ENCODE results near the gene TMEM178B.
"Not testable (repeated sequence)": the region's sequence is repeated elsewhere in the genome, so short reads cannot be mapped to it uniquely, and the experiment has no call there.

TMEM178B gene

DNA sequence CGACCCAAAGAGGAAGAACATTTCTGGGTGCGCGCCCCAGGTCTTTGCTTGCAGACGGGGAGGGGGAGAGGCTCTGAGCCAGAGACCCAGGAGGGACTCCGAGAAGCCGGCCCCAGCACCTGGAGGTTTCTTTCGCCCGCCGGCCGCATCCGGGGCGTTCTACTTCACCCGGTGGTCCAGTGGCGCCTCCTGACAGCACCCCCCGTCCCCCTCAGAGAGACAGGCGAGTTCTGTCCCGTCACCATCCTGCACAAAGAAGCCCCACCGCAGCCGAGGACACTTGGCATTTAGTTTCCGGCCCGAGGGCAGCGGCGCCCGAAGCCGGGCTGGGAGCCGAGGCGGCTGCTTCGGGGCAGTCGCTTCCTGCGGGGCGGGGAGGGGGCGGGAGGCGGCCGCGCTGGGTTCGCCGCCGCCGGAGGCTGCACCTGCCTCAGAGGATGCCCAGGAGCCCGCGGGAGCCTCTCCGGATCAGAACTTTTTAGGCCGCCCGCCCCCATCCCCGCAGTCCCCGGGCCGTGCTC lies at the start of gene TMEM178B:
Gene TMEM178B (plus strand): TSS at position 424 of the 521 bp plus-strand sequence.
- in situ Hi-C loops (cut with HindIII; ENCODE audit: low sequenced_read_pairs) = loop anchor here (5.0 kb wide), 1 partner anchor 439 kb away; no protein-coding TSS in a partner anchor

DNA sequence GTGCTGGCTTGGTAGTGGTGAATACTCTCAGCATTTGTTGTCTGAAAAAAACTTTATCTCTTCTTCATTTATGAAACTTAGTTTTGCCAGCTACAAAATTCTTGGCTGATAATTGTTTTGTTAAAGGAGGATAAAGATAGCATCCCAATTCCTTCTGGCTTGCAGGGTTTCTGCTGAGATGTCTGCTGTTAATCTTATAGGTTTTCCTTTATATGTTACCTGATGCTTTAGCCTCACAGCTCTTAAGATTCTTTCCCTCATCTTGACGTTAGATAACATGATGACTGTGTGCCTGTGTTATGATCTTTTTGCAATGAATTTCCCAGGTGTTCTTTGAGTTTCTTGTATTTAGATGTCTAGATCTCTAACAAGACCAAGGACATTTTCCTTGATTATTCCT lies 49.2 kb upstream of the TMEM178B start:
- in situ Hi-C loops (cut with HindIII; ENCODE audit: low sequenced_read_pairs) = no loop called here

DNA sequence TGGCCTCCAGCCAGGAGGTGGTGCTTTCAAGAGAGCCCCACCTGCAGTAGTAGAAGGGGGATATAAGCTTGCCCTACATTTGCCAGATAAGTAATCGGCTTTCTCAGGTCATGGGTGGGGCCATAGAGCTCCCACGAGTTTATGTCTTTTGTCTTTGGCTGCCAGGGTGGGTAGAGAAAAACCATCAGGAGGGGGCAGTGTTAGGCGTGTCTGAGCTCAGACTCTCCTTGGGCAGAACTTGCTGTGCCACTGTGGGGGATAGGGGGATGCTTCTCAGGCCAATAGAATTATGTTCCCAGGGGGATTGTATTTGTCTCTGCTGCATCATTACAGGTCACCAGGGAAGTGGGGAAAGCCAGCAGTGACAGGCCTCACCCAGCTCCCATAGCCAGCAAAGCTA lies 46.8 kb upstream of the TMEM178B start:
- in situ Hi-C loops (cut with HindIII; ENCODE audit: low sequenced_read_pairs) = no loop called here

DNA sequence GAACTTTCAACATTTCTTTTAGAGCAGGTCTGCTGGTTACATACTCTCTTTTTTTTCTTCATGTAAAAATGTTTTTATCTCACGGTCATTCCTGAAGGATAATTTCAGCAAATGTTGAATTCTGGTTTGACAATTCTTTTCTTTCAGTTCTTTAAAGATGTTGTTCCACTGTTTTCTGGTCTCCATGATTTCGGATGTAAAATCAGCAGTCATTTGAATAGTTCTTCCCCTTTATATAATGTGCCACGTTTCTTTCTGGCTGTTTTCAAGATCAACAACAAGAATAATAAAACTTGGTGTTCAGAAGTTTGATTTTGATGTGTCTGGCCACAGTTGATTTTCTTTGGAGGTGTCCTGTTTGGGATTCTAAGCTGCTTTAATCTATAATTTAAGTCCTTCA lies 45.1 kb upstream of the TMEM178B start:
- in situ Hi-C loops (cut with HindIII; ENCODE audit: low sequenced_read_pairs) = no loop called here

DNA sequence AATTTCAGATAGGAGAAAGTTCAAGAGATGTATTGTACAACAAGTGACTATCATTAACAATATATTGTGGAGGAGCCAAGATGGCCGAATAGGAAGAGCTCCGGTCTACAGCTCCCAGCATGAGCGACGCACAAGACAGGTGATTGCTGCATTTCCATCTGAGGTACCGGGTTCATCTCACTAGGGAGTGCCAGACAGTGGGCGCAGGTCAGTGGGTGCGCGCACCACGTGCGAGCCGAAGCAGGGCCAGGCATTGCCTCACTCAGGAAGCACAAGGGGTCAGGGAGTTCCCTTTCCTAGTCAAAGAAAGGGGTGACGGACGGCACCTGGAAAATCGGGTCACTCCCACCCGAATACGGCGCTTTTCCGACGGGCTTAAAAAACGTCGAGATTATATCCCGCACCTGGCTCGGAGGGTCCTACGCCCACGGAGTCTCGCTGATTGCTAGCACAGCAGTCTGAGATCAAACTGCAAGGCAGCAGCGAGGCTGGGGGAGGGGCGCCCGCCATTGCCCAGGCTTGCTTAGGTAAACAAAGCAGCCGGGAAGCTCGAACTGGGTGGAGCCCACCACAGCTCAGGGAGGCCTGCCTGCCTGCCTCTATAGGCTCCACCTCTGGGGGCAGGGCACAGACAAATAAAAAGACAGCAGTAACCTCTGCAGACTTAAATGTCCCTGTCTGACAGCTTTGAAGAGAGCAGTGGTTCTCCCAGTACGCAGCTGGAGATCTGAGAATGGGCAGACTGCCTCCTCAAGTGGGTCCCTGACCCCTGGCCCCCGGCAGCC lies 41.1 kb upstream of the TMEM178B start:
- in situ Hi-C loops (cut with HindIII; ENCODE audit: low sequenced_read_pairs) = not testable (repeated sequence)

DNA sequence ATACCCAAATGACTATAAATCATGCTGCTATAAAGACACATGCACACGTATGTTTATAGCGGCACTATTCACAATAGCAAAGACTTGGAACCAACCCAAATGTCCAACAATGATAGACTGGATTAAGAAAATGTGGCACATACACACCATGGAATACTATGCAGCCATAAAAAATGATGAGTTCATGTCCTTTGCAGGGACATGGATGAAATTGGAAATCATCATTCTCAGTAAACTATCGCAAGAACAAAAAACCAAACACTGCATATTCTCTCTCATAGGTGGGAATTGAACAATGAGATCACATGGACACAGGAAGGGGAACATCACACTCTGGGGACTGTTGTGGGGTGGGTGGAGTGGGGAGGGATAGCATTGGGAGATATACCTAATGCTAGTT lies 35.8 kb upstream of the TMEM178B start:
- in situ Hi-C loops (cut with HindIII; ENCODE audit: low sequenced_read_pairs) = not testable (repeated sequence)

DNA sequence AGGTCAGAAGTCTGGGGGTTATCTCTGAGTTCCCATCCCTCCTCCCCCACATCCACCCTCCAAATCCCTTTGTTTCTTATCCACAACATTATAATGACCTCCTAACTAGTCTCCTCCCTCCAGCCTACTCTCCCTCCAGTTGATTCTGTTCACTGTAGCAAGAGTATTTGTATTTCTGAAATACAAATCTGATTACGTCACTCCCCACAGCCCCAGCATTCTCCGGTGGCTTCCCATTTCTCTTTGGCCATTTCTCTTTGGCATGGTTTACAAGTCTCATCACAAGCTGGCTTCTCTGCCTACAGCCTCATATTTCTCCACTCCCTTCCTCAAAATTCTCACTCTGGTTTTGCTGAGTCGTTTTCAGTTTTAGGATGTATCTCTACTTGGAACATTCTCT lies 34.5 kb upstream of the TMEM178B start:
- in situ Hi-C loops (cut with HindIII; ENCODE audit: low sequenced_read_pairs) = no loop called here

DNA sequence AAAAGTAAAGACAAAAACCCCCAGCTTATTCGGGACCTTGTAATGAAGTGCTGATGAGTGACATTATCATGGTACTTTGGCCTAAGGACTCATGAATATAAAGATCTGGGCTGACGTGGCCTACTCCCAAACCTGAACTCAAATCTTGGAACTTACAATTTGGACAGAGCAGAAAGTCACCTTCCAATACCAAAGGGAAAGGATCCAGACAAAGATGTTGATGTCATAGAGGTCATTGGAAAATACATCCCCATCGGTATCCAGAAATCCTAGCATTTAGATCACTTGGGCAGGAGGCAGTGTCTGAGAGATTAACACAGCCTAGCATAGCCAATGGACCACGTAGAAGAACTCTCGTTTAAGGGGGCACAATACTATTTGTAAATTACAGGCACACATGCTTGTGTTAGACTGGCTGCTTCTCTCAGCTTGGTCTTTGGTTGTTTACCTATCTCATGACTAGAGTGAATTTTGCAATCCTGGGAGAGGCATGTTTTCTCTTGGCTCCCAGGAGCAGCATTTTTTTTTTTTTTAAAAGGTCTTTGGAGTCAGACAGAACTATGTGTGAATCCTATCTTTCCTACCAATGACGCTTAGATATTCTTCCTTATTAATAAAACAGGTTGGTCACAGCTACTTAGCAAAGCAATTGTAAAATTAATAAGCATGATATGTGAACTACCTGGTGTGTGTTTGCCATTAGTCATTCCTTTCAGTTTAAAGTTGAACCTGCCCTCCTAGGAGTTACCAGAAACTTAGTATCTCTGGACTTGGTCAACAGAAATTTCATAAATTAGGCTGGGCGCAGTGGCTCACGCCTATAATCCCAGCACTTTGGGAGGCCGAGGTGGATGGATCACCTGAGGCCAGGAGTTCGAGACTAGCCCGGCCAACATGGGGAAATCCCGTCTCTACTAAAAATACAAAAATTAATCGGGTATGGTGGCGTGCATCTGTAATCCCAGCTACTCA lies 31.4 kb upstream of the TMEM178B start:
- in situ Hi-C loops (cut with HindIII; ENCODE audit: low sequenced_read_pairs) = no loop called here

DNA sequence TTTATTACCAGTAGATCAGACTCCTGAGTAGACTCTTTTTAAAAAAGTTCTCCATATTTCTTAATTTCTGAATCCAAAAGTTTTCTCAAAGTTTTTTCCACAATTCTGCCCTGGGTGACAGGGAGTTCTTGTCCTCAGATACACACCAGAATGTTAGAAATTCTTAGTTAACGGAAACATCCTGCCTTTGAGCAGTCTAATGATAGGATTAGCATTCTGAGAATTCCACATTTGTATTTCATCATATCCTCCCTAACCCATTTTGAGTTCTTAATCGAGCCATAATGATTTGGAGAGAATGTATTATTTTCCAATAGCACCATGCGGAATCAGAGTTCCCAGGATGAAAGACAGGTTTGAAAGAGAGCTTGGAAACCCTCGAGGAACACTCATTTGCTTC lies 30.2 kb upstream of the TMEM178B start:
- in situ Hi-C loops (cut with HindIII; ENCODE audit: low sequenced_read_pairs) = no loop called here

DNA sequence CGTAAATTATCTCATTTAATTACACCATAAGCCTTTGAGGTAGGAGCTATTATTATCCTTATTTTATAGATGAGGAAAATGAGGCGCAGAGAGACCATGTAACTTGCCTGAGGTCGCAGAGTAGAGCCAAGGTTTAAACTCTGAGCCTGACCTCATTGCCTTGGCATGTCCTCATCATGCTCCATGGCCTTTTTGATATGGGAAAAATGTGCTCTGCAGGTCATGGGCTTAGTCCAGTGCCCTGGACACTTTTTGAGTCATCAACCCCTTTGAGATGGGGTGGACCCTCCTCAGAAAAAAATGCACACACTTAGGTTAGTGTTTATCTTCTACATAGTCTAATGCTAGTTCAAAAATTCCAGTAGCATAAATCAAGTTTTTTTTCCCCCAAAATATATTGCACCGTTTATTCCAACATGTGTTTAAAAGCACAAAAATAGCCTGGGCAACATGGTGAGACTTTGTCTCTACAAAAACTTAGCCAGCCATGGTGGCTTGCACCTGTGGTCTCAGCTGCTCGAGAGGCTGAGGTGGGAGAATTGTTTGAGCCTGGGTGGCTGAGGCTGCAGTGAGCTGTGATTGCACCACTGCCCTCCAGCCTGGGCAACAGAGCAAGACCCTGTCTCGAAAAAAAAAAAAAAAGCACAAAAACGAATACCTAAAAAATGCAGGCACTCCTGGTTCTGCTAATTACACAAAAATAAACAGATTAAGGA lies 28.6 kb upstream of the TMEM178B start:
- in situ Hi-C loops (cut with HindIII; ENCODE audit: low sequenced_read_pairs) = no loop called here

DNA sequence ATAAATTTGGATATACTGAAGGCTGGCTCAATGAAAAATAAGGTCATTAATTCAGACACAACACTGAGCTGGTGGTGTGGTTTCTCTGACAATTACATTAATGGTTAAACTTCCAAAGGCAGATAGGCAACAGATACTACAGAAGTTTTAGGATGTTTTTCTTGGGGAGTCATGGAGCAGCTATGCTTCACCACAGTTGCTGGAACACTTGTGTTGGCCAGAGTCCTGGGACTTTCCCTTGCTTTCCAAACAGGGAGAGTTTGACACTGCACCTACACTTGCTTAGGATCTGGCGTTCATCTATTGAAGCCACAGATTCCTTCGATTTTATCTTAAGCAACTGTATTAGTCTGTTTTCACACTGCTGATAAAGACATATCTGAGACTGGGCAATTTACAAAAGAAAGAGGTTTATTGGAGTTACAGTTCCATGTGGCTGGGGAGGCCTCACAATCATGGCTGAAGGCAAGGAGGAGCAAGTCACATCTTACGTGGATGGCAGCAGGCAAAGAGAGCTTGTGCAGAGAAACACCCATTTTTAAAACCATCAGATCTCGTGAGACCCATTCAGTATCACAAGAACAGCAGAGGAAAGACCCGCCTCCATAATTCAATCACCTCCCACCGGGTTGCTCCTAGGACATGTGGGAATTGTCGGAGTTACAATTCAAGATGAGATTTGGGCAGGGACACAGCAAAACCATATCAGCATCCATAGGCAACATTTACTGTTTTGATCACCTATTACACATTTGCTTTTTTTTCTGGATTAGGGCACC lies 27.8 kb upstream of the TMEM178B start:
- in situ Hi-C loops (cut with HindIII; ENCODE audit: low sequenced_read_pairs) = no loop called here

DNA sequence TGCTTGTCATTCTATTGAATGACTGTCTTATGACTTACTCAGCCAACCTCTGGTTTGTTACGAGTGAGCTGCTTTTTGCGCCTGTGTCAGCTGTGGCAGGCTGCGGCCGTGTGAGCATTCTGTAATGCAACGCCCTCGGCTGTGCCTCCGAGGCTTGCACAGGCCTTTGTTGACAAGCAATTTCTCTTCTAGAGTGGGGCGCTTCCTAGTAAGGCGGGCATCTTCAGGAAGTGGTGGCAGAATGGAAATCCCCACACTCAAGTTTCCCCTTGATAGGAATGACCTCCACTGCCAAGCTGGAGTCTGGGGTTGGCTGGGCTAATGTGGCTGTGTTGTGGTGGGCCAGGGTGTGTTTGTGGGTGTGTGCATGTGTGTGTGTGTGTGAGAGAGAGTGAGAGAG lies 20.2 kb upstream of the TMEM178B start:
- in situ Hi-C loops (cut with HindIII; ENCODE audit: low sequenced_read_pairs) = no loop called here

DNA sequence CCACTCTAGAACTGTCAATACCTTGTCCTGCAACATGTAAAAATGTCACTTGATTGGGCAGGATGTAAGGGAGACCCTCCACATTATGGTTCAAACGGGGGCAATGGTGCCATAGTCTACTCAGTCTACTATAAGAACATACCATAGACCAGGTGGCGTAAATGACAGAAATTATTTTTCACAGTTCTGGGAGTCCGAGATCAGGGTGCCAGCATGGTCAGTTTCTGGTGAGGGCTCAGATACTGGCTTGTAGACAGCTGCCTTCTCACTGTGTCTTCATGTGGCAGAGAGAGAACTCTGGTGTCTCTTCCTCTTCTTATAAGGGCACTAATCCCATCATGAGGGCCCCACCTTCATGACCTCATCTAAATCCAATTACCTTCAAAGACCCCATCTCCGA lies 18.7 kb upstream of the TMEM178B start:
- in situ Hi-C loops (cut with HindIII; ENCODE audit: low sequenced_read_pairs) = no loop called here

DNA sequence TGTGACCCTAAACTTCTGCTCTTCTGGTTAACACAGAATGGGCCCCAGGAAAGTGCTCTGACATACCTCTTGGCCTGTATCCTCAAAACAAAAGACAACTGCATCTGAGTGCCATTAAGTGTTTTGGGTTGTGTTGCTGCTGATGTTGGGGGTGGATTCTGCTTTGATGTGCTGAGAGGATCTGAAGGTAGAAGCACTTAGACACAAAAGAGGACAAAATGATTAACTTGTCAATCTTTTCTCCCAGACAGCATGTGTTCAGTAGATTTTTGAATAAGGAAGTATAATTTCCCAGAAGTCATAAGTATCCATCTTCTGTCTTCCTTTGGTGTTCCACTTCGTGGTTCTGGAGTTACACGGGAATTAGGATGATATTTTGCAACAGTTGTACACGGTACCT lies 16.1 kb upstream of the TMEM178B start:
- in situ Hi-C loops (cut with HindIII; ENCODE audit: low sequenced_read_pairs) = no loop called here

DNA sequence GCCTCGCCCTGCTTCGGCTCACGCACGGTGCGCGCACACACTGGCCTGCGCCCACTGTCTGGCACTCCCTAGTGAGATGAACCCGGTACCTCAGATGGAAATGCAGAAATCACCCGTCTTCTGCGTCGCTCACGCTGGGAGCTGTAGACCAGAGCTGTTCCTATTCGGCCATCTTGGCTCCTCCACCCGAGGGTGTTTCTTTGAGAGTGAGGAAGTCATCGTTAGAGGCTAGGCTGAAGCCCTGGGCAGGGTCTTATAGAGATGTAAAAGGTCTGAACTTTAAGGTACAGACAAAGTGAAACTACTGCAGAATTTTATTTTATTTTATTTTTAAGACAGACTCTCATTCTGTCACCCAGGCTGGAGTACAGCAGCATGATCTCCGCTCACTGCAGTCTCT lies 6.0 kb upstream of the TMEM178B start:
- in situ Hi-C loops (cut with HindIII; ENCODE audit: low sequenced_read_pairs) = not testable (repeated sequence)

DNA sequence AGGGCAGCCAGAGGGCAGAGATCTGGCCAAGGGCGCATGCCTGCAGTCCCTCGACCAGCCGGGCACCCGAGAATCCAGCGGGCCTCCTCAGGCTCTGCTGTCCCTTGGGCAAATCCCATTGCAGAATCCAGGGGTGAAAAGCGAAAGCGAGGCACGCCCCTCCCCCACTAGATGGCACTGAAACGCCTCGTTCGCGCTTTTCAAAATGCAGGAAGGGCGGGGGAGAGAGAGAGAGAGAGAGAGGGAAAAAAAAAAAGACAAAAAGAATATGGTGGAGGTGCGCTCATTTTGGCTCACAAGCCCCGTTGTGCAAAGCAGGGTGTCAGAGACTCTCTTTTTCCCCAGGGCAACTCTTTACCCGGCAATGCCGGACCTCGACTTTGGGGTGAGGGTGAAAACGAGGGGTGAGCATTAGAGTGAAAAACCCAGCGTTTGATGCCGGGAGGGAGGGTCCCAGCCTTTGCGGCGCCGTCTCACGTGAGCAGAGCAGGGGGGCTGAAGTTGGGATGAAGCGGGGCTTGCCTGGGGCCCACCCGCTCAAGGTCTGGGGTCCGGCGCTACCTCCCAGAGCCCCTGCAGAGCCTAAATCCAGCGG lies 2.5 kb upstream of the TMEM178B start:
- in situ Hi-C loops (cut with HindIII; ENCODE audit: low sequenced_read_pairs) = loop anchor here (5.0 kb wide), 1 partner anchor 441 kb away; no protein-coding TSS in a partner anchor

DNA sequence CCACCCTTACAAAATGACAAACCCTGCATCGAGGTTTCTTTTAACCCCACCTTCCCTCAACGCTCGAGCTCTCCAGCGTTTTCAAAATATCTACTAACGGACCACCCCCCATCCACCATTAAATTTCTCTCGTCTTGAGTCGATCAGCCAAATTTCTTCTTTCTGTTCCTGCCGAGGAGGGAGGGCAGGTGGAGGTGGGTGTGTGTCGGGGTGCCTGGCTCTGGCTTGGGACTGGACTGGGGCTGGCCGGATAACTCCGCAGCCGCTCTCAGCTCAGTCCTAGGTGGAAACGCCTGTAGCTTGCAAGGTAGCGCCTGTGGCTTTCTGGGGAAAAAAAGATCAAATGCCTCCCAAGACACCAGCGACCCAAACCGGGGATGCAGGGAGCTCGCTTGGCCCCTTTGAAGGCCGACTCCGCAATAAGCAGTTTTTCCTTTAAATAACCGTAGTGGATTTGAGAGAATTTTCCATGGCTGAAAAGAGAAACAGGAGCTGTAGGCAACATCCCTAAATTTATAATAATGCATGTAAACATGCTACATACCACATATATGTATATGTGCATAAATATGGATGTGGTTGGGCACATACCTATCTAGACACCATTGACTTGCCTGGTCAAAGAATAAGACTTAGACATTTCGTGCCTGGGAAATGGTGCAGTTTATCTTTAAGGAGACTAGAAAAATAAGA lies 1.9 kb upstream of the TMEM178B start:
- in situ Hi-C loops (cut with HindIII; ENCODE audit: low sequenced_read_pairs) = loop anchor here (5.0 kb wide), 1 partner anchor 440 kb away; no protein-coding TSS in a partner anchor

DNA sequence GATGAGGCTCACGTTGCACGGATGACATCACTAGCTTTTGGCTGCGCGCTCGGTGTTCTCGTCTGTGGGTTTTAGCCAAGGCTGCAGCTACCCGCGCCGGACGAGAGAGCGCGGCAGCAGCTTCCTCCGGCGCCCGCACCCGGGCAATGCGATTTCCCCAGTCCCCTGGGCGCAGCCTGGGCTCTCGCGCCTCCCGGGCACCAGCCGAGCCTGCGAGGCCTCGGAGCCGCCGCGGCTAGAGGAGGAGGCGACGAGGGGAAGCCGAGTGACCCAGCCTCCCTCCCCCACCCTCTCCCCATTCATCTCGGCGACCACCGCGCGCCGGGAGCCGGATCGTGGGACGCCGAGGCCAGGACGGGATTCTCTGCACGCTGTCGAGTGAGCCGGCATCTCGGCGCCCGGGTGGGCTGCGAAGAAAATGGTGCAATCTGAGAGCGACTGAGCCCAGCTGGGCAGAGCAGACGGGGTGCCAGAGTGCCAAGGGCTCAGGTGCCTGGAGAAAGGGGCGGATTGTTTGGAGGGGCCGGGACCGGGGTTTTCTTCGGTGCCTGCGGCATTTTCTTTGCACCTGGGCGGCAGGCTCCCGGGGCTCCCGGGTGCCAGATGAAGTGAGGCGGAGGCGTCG lies 1.2 kb upstream of the TMEM178B start:
- in situ Hi-C loops (cut with HindIII; ENCODE audit: low sequenced_read_pairs) = loop anchor here (5.0 kb wide), 1 partner anchor 440 kb away; no protein-coding TSS in a partner anchor
